Mucosa of descending colon (tissue), 3 donors: Measurements from ENCODE around the gene NFATC1. TPM values are rescaled to one million over a fixed set of nuclear protein-coding genes. Genes with fewer than 3 reads are reported as not detected.

Experiments
- ATAC-seq: fragments of 200-7000 bp; cut with Tn5 transposase; one replicate; pipeline ENCODE4 v1.9.1; 2020; ENCODE audit warnings: mild to moderate bottlenecking, moderate library complexity
- DNase-seq, 3 donors: peaks; one replicate each; pipeline ENCODE4 v3.0.0-alpha.2; 2020
- H3K36me3 ChIP-seq: fragments of 200-600 bp; one replicate; pipeline ENCODE4 v1.8.0; 2021; ENCODE audit warnings: low read depth, mild to moderate bottlenecking
- H3K4me1 ChIP-seq: fragments of 200-600 bp; one replicate; pipeline ENCODE4 v1.8.0; 2021; ENCODE audit warnings: low read depth, mild to moderate bottlenecking
- H3K4me3 ChIP-seq: fragments of 200-600 bp; one replicate; pipeline ENCODE4 v1.8.0; 2021; ENCODE audit warnings: mild to moderate bottlenecking
- H3K9me3 ChIP-seq: fragments of 200-600 bp; one replicate; pipeline ENCODE4 v1.8.0; 2021; ENCODE audit warnings: mild to moderate bottlenecking
- CTCF ChIP-seq: fragments of 200-600 bp; IDR thresholded peaks from one replicate; pipeline ENCODE4 v1.8.0; 2022; ENCODE audit warnings: antibody characterized with exemption, mild to moderate bottlenecking
- intact Hi-C, 2 donors: fragments of 100-400 bp; cut with DNase I in 1 of 2; cut with micrococcal nuclease in 1 of 2; formaldehyde crosslinking; loops; one replicate each; pipeline versions ENCODE4 v1.11.0 to v1.11.1; 2022; cut with DNase I, micrococcal nuclease
- total RNA-seq, 3 donors: library from RNA; stranded (reverse); fragmentation: NEBNext Ultra II Directional in 2 of 3; extraction: Animal tissue kit (Norgen Biotek cat#: 25700) in 2 of 3; gene quantifications; one replicate each; pipeline versions ENCODE4 v1.2.1 to v1.2.4, GENCODE V29; 2021 to 2023
- donor health status: DM: no; HTN: no; CAD: no; lungs with moderate emphysema.
- donor health status: DM: no; HTN: no; CAD: no.
- donor health status: DM: no; HTN: yes; CAD: no.

The NFATC1 gene
- total RNA-seq, 3 donors from 2014 or later, result 2.9 to 12.9 (median 4.6) TPM

DNA sequence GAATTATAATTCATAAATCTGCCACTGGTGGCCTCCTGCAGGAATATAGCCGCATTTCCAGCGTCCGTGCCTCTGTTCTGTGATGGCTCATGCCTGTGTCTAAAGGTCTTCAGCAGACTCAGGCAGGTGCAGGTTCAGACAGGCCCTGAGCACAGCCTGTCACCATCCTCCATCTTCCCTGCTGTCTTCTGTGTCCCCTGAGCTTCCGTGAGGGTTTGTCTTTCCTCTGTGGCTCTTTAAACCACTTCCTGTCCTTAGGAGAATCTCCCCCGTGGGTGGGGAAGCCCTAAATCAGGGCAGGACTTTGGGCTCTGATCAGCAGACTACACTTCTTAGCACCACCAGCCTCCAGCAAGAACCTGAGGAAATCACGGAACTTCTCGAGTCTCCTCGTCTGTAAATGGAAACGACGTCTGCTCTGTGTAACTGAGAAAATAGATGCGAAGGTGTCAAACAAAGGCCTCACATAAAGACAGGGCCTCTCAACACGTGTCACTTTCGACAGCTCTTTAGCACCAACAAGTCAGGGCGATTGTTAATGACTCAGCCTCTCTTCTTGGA lies 24.1 kb upstream of the NFATC1 start:
- H3K36me3 ChIP-seq, result no peaks in the 10 kb centered on the region
- ATAC-seq (no peak), DNase-seq (no peak)
- H3K4me3 ChIP-seq, result no peak overlapping the region
- intact Hi-C loops, result no loop called here
- no peaks in the 10 kb centered on the region for H3K4me1 ChIP-seq
- no peaks in the 10 kb centered on the region for H3K9me3 ChIP-seq
- no peak for TF ChIP-seq CTCF

DNA sequence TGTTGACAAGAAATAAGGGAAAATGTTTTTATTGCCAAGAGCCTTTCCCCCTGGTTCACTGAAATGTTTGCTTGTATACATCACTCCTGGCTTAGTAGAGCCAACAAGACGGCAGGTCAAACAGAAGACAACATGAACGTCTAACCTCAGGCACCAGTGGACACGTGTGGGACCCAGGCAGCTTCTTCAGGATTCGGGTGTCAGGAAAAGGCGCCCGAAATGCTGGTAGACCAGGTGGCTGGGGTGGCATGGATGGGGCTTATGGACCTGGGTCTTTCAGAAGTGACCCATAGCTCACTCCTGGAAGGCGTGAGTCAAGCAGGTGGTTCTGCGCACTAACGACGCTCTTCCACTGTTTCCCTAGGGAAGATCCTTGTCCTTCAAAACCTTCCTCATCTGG lies 23.3 kb upstream of the NFATC1 start:
- Histone ChIP-seq H3K4me3 (no peak overlapping the region), H3K4me1 (no peaks in the 10 kb centered on the region), H3K36me3 (no peaks in the 10 kb centered on the region), H3K9me3 (no peaks in the 10 kb centered on the region)
- TF ChIP-seq CTCF, result no peak
- intact Hi-C loops, result no loop called here
- no peak for DNase-seq
- ATAC-seq, result no peak

GRCh38 chr18:79372991-79373390 lies 22.7 kb upstream of the NFATC1 start:
- Histone ChIP-seq H3K4me3 (no peak overlapping the region), H3K36me3 (no peaks in the 10 kb centered on the region), H3K9me3 (no peaks in the 10 kb centered on the region), H3K4me1 (no peaks in the 10 kb centered on the region)
- no peak for TF ChIP-seq CTCF
- no peak for DNase-seq
- intact Hi-C loops, result no loop called here
- no peak for ATAC-seq

DNA sequence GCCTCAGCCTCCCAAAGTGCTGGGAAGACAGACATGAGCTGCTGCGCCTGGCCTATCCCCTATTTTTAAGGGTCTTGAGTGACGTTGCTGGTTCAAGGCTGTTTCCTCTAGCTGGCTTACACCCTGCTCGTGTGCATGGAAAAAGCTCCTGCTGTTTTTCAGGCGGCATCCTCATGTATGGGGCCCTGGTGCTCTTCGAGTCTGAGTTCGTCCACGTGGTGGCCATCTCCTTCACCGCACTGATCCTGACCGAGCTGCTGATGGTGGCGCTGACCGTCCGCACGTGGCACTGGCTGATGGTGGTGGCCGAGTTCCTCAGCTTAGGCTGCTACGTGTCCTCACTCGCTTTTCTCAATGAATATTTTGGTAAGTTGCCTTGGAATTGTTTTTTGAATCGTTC lies 22.0 kb upstream of the NFATC1 start:
- no peak for TF ChIP-seq CTCF
- no peak for ATAC-seq
- Histone ChIP-seq H3K36me3 (no peaks in the 10 kb centered on the region), H3K4me3 (no peak overlapping the region), H3K4me1 (no peaks in the 10 kb centered on the region), H3K9me3 (no peaks in the 10 kb centered on the region)
- no peak for DNase-seq
- intact Hi-C loops, result no loop called here

- no peaks in the 10 kb centered on the region for H3K36me3 ChIP-seq
- no peak for TF ChIP-seq CTCF
- no peaks in the 10 kb centered on the region for H3K4me1 ChIP-seq
- intact Hi-C loops, result loop anchor here (5.0 kb wide), 2 partner anchors 153 to 268 kb away; no protein-coding TSS in a partner anchor
- DNase-seq (no peak), ATAC-seq (peak; percentile 4)
- no peak overlapping the region for H3K4me3 ChIP-seq
- no peaks in the 10 kb centered on the region for H3K9me3 ChIP-seq
Observed at GRCh38 chr18:79374408-79375171, 21.1 kb upstream of the NFATC1 start.
